GM12878 (cell line): ENCODE data around the gene MYO7B. TPM values are rescaled to one million over a fixed set of nuclear protein-coding genes. Genes with fewer than 3 reads are reported as not detected.

Source experiments
- ATAC-seq: fragments of 200-7000 bp; cut with Tn5 transposase; 3 replicates; pipeline ENCODE4 v1.9.1; 2020; ENCODE audit warnings: mild to moderate bottlenecking, moderate library complexity
- BruUV-seq: library from RNA; stranded (reverse); fragments of 400-500 nt; replicated peaks from 2 replicates; lab custom pipeline; 2021; lab: Mats Ljungman, UMichigan
- CTCF ChIA-PET: fragments of 300-600 bp; sonication (Branson Sonifier 250); formaldehyde crosslinking; extraction: SDS; loops from one replicate; lab custom pipeline; 2021; ENCODE audit warnings: inconsistent platforms; lab: Yijun Ruan, JAX
- POLR2A ChIA-PET: fragments of 350-600 bp; formaldehyde crosslinking; extraction: SDS; loops from one replicate; lab custom pipeline; 2021; ENCODE audit warnings: inconsistent platforms; lab: Charles Lee
- RAD21 ChIA-PET: fragments of 300-600 bp; sonication (Branson Sonifier 250); formaldehyde crosslinking; loops from one replicate; lab custom pipeline; 2023; ENCODE audit warnings: antibody characterized with exemption; ENCODE audit not compliant: unreplicated experiment; lab: Charles Lee
- SMC1A ChIA-PET: fragments of 300-600 bp; sonication (Branson Sonifier 250); formaldehyde crosslinking; loops from one replicate; lab custom pipeline; 2023; ENCODE audit not compliant: unreplicated experiment, uncharacterized antibody; lab: Charles Lee
- DNase-seq: peaks from one replicate; pipeline ENCODE4 v3.0.0-alpha.2; 2011; ENCODE audit warnings: low read depth, low spot score
- FAIRE-seq: peaks from 3 replicates; lab custom pipeline; 2011; peaks lifted over from hg19 to GRCh38; lab: Jason Lieb, UNC
- H2AFZ ChIP-seq: 2 replicates; pipeline ENCODE4 v1.6.0; 2011; ENCODE audit warnings: low read depth, low read length, control low read depth; ENCODE audit not compliant: control insufficient read depth
- H3K27ac ChIP-seq: 2 replicates; pipeline ENCODE4 v1.5.1; 2011; ENCODE audit warnings: control low read depth; ENCODE audit not compliant: control insufficient read depth, insufficient read depth
- H3K27me3 ChIP-seq, 2 experiments: replicated peaks in 1 of 2; 2 replicates each; pipeline versions ENCODE4 v1.6.0 to v1.6.1; 2011; ENCODE audit warnings: low read length in 1 of 2; ENCODE audit not compliant: control insufficient read depth in 2 of 2, insufficient read depth in 2 of 2
- H3K36me3 ChIP-seq, 2 experiments: 2 replicates each; pipeline ENCODE4 v1.5.1; 2011; ENCODE audit warnings: low read length in 1 of 2; ENCODE audit not compliant: control insufficient read depth in 2 of 2, insufficient read depth in 2 of 2
- H3K4me1 ChIP-seq: 2 replicates; pipeline ENCODE4 v1.6.1; 2011; ENCODE audit warnings: mild to moderate bottlenecking, low read length, moderate library complexity, mixed read lengths; ENCODE audit not compliant: control insufficient read depth, insufficient read depth
- H3K4me2 ChIP-seq: 2 replicates; pipeline ENCODE4 v1.6.0; 2011; ENCODE audit warnings: control low read depth; ENCODE audit not compliant: control insufficient read depth, insufficient read depth
- H3K4me3 ChIP-seq: fragments of 200-600 bp; sonication (generic); 2 replicates; pipeline ENCODE4 v1.5.1; 2016
- H3K79me2 ChIP-seq: 2 replicates; pipeline ENCODE4 v1.6.0; 2011; ENCODE audit warnings: low read length; ENCODE audit not compliant: control insufficient read depth, insufficient read depth
- H3K9ac ChIP-seq: 2 replicates; pipeline ENCODE4 v1.8.0; 2011; ENCODE audit warnings: low read length, control low read depth, mixed read lengths; ENCODE audit not compliant: control insufficient read depth, insufficient read depth
- H3K9me3 ChIP-seq: replicated peaks from 3 replicates; pipeline ENCODE4 v1.5.1; 2011; ENCODE audit warnings: mild to moderate bottlenecking, low read length; ENCODE audit not compliant: control insufficient read depth, insufficient read depth
- H4K20me1 ChIP-seq: 2 replicates; pipeline ENCODE4 v1.6.0; 2011; ENCODE audit not compliant: control insufficient read depth, insufficient read depth
- CBFB ChIP-seq: IDR thresholded peaks from 2 replicates; pipeline ENCODE4 v1.6.1; 2016; ENCODE audit warnings: antibody characterized with exemption, low read depth
- CHD1 ChIP-seq: IDR thresholded peaks from 2 replicates; pipeline ENCODE4 v1.6.1; 2012; ENCODE audit warnings: low read depth, low read length, improper control_type of control experiment
- EZH2 ChIP-seq: IDR thresholded peaks from 2 replicates; pipeline ENCODE4 v1.6.1; 2012; ENCODE audit warnings: low read depth, mild to moderate bottlenecking, control low read depth, inconsistent platforms, low read length, borderline replicate concordance; ENCODE audit not compliant: control insufficient read depth
- FOXK2 ChIP-seq: fragments of 450-650 bp; IDR thresholded peaks from 2 replicates; pipeline ENCODE4 v1.6.1; 2017; ENCODE audit warnings: mild to moderate bottlenecking, moderate library complexity
- JUNB ChIP-seq: IDR thresholded peaks from 2 replicates; pipeline ENCODE4 v1.6.1; 2016; ENCODE audit warnings: antibody characterized with exemption, mild to moderate bottlenecking
- MEF2B ChIP-seq: fragments of 450-650 bp; IDR thresholded peaks from 2 replicates; pipeline ENCODE4 v1.6.1; 2018; ENCODE audit warnings: mild to moderate bottlenecking, moderate library complexity; ENCODE audit not compliant: partially characterized antibody, poor library complexity, severe bottlenecking
- MXI1 ChIP-seq: fragments of 150-350 bp; IDR thresholded peaks from 2 replicates; pipeline ENCODE4 v1.6.1; 2011; ENCODE audit warnings: low read depth, mild to moderate bottlenecking, inconsistent platforms, low read length, improper control_type of control experiment
- PAX8 ChIP-seq: fragments of 450-650 bp; IDR thresholded peaks from 2 replicates; pipeline ENCODE4 v1.6.1; 2017; ENCODE audit warnings: mild to moderate bottlenecking, moderate library complexity
- RAD21 ChIP-seq: IDR thresholded peaks from 2 replicates; pipeline ENCODE4 v1.6.1; 2011; ENCODE audit warnings: mild to moderate bottlenecking, low read depth, low read length, moderate library complexity; ENCODE audit not compliant: insufficient read depth
- RBBP5 ChIP-seq: fragments of 200-600 bp; sonication (generic); conservative IDR thresholded peaks from 2 replicates; pipeline ENCODE4 v1.6.1; 2016
- SMAD1 ChIP-seq: fragments of 450-650 bp; IDR thresholded peaks from 2 replicates; pipeline ENCODE4 v1.6.1; 2018; ENCODE audit warnings: mild to moderate bottlenecking, low read depth; ENCODE audit not compliant: partially characterized antibody
- SREBF1 ChIP-seq: IDR thresholded peaks from 2 replicates; pipeline ENCODE4 v1.6.1; 2012; ENCODE audit warnings: mild to moderate bottlenecking, low read length
- ZNF217 ChIP-seq: fragments of 450-650 bp; IDR thresholded peaks from 2 replicates; pipeline ENCODE4 v1.6.1; 2017; ENCODE audit warnings: antibody characterized with exemption, mild to moderate bottlenecking
- ZNF274 ChIP-seq: IDR thresholded peaks from one replicate; pipeline ENCODE4 v1.8.0; 2011; ENCODE audit not compliant: insufficient read length, insufficient read depth
- ZNF384 ChIP-seq: IDR thresholded peaks from 2 replicates; pipeline ENCODE4 v1.6.1; 2012; ENCODE audit warnings: low read depth, mild to moderate bottlenecking, low read length, improper control_type of control experiment, borderline replicate concordance
- WGBS: methylation state at CpG from one replicate; pipeline ENCODE4 v1.1.6; 2016; ENCODE audit warnings: low lambda C conversion rate; ENCODE audit not compliant: insufficient replicate concordance, insufficient coverage; ENCODE audit errors: missing lambda C conversion rate; 5-methylcytosine and 5-hydroxymethylcytosine counted together
- in situ Hi-C: fragments of 300-500 bp; cut with MboI; formaldehyde crosslinking; loops from 9 replicates; pipeline ENCODE4 v1.14.3; 2018; ENCODE audit warnings: mixed read lengths
- intact Hi-C: fragments of 100-400 bp; cut with micrococcal nuclease; formaldehyde crosslinking; loops from one replicate; pipeline ENCODE4 v1.14.2; 2022; ENCODE audit not compliant: unreplicated experiment
- polyA plus RNA-seq, 11 experiments: library from polyadenylated mRNA; depleted of rRNA in 4 of 11; unstranded in 6 of 11; stranded (reverse) in 5 of 11; fragments of >200 nt; fragmentation: Nextera tagmentation in 4 of 11; fragmentation: Illumina TruSeq in 1 of 11; extraction: Ambion mirVana in 4 of 11; extraction: Trizol in 1 of 11; gene quantifications; 1 replicate in 1 of 11; 2 replicates in 10 of 11; pipeline versions ENCODE4 v1.2.1 to v1.2.3, GENCODE V29; 2011 to 2016; ENCODE audit warnings: inconsistent platforms in 2 of 11, missing spikeins in 2 of 11, low read depth in 1 of 11
- total RNA-seq, 4 experiments: library from RNA; depleted of rRNA in 3 of 4; stranded (reverse); fragments of >200 nt in 3 of 4; fragmentation: Illumina TruSeq in 1 of 4; extraction: Trizol in 1 of 4; gene quantifications; 2 replicates each; pipeline versions ENCODE4 v1.2.1 to v1.2.3, GENCODE V29; 2013 to 2021
- TF ChIP-seq, protein P1 (sequence below): fragments of 450-650 bp; IDR thresholded peaks from 2 replicates; pipeline ENCODE4 v1.6.1; 2017; ENCODE audit warnings: low read depth, mild to moderate bottlenecking, moderate library complexity
- TF ChIP-seq, protein P2 (sequence below), 3 experiments: IDR thresholded peaks in 2 of 3; conservative IDR thresholded peaks in 1 of 3; 2 replicates each; pipeline ENCODE4 v1.5.1; 2011; ENCODE audit warnings: low read depth in 3 of 3, low read length in 3 of 3, mild to moderate bottlenecking in 3 of 3, control low read depth in 2 of 3, moderate library complexity in 2 of 3, inconsistent platforms in 1 of 3, mixed read lengths in 1 of 3; ENCODE audit not compliant: control insufficient read depth in 2 of 3, insufficient read depth in 1 of 3; ENCODE audit errors: extremely low read depth in 1 of 3
- TF ChIP-seq, protein P3 (sequence below): fragments of 450-650 bp; IDR thresholded peaks from 2 replicates; pipeline ENCODE4 v1.6.1; 2017; ENCODE audit warnings: antibody characterized with exemption, mild to moderate bottlenecking, moderate library complexity

The MYO7B gene
- total and polyA plus RNA-seq, 10 of the 15 experiments (the other 5 are each of a cell fraction or from before 2014, with no cell fraction given), result 0.08 to 4.8 (median 1.2) TPM

DNA sequence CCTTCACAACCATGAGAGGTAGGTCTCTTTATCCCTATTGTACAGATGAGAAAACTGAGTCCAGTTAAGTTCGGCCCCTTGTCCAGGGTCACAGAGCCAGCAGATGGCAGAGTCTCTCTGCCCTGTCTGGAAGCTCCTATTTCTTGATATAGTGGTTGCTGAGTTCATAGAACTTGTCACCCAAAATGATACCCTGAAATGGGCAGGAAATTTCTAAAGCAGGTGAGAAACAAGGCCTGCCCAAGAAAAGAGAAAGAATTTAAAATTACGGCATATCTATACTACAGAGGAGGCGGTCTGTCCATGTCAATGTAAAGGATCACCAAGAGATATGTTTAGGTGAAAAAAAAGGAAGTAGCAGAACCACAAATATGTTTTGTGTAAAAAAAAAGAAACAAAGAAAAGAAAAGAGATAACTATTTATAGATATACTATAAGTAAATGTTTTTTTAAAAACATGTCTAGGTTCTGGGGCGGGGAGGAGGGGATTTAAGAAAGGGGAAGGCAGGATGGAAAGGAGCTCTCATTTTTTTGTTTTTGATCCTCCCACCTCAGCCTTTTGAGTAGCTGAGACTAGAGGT, 39.8 kb downstream of the MYO7B start:
- no peaks in the 10 kb centered on the region for H3K9me3 ChIP-seq
- H3K27me3 ChIP-seq, result peaks cover 0 to 1% of the 10 kb centered on the region in 2 experiments; a peak in 1 of 4 replicates
- H3K36me3 ChIP-seq, result no peaks in the 10 kb centered on the region
- WGBS, result 37% methylated on average over 4 of the region's 4 CpGs
- H3K79me2 ChIP-seq, result no peaks in the 10 kb centered on the region
- intact Hi-C loops (no loop called here), in situ Hi-C loops (no loop called here)
- H3K4me3 ChIP-seq, result no peak overlapping the region
- SMC1A ChIA-PET, result interaction anchor here (0.7 to 1.2 kb wide), 6 partner anchors 8 to 49 kb away, joined by 3 to 16 read pairs (median 4); partner anchors contain the start of gene IWS1
- FAIRE-seq (no peak), ATAC-seq (peak; percentile 69), DNase-seq (no peak)
- POLR2A ChIA-PET, result interaction anchor here (0.6 to 1.4 kb wide), 4 partner anchors 10 to 249 kb away, joined by 3 to 6 read pairs (median 3); no protein-coding TSS in a partner anchor
- CTCF ChIA-PET, result interaction anchor here (0.5 to 1.8 kb wide), 9 partner anchors 9 to 233 kb away, joined by 3 to 9 read pairs (median 3); no protein-coding TSS in a partner anchor
- no peaks in the 10 kb centered on the region for H4K20me1 ChIP-seq
- BruUV-seq, result no TSS peak
- H3K27ac ChIP-seq, result no peak overlapping the region
- RAD21 ChIA-PET, result interaction anchor here (0.9 to 1.9 kb wide), 4 partner anchors 11 to 66 kb away, joined by 4 to 8 read pairs (median 6); partner anchors contain the start of gene IWS1
- H3K4me1 ChIP-seq, result peaks cover 23% of the 10 kb centered on the region
- H3K9ac ChIP-seq, result no peak overlapping the region
- no peak overlapping the region for H2AFZ ChIP-seq
- 0 out of 2 replicates have a peak overlapping the region, but pooled peaks have one; percentile 1 for H3K4me2 ChIP-seq
- TF ChIP-seq MEF2B, result peak; percentile 43
- TF ChIP-seq, protein P1, sequence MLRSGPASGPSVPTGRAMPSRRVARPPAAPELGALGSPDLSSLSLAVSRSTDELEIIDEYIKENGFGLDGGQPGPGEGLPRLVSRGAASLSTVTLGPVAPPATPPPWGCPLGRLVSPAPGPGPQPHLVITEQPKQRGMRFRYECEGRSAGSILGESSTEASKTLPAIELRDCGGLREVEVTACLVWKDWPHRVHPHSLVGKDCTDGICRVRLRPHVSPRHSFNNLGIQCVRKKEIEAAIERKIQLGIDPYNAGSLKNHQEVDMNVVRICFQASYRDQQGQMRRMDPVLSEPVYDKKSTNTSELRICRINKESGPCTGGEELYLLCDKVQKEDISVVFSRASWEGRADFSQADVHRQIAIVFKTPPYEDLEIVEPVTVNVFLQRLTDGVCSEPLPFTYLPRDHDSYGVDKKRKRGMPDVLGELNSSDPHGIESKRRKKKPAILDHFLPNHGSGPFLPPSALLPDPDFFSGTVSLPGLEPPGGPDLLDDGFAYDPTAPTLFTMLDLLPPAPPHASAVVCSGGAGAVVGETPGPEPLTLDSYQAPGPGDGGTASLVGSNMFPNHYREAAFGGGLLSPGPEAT, result no peak
- TF ChIP-seq PAX8, result no peak
- peak; percentile 45; the same call in 1 of the 2 replicates for TF ChIP-seq ZNF384
- no peak for TF ChIP-seq SMAD1
- TF ChIP-seq, protein P2, sequence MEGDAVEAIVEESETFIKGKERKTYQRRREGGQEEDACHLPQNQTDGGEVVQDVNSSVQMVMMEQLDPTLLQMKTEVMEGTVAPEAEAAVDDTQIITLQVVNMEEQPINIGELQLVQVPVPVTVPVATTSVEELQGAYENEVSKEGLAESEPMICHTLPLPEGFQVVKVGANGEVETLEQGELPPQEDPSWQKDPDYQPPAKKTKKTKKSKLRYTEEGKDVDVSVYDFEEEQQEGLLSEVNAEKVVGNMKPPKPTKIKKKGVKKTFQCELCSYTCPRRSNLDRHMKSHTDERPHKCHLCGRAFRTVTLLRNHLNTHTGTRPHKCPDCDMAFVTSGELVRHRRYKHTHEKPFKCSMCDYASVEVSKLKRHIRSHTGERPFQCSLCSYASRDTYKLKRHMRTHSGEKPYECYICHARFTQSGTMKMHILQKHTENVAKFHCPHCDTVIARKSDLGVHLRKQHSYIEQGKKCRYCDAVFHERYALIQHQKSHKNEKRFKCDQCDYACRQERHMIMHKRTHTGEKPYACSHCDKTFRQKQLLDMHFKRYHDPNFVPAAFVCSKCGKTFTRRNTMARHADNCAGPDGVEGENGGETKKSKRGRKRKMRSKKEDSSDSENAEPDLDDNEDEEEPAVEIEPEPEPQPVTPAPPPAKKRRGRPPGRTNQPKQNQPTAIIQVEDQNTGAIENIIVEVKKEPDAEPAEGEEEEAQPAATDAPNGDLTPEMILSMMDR (IDR thresholded peaks at IDR 0.05 in 2 of 3, conservative IDR thresholded peaks at IDR 0.05 in 1 of 3; ENCODE audit: control insufficient read depth in 2 of 3, extremely low read depth in 1 of 3, insufficient read depth in 1 of 3, low read depth in 3 of 3, low read length in 3 of 3), result peak in 1 of 3 experiments; percentile 11; a peak in 1 of 6 replicates
- TF ChIP-seq ZNF217, result no peak
- TF ChIP-seq, protein P3, sequence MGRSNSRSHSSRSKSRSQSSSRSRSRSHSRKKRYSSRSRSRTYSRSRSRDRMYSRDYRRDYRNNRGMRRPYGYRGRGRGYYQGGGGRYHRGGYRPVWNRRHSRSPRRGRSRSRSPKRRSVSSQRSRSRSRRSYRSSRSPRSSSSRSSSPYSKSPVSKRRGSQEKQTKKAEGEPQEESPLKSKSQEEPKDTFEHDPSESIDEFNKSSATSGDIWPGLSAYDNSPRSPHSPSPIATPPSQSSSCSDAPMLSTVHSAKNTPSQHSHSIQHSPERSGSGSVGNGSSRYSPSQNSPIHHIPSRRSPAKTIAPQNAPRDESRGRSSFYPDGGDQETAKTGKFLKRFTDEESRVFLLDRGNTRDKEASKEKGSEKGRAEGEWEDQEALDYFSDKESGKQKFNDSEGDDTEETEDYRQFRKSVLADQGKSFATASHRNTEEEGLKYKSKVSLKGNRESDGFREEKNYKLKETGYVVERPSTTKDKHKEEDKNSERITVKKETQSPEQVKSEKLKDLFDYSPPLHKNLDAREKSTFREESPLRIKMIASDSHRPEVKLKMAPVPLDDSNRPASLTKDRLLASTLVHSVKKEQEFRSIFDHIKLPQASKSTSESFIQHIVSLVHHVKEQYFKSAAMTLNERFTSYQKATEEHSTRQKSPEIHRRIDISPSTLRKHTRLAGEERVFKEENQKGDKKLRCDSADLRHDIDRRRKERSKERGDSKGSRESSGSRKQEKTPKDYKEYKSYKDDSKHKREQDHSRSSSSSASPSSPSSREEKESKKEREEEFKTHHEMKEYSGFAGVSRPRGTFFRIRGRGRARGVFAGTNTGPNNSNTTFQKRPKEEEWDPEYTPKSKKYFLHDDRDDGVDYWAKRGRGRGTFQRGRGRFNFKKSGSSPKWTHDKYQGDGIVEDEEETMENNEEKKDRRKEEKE, result no peak
- no peak for TF ChIP-seq RBBP5
- no peak for TF ChIP-seq ZNF274
- no peak for TF ChIP-seq CBFB
- no peak for TF ChIP-seq SREBF1
- TF ChIP-seq EZH2, result no peak
- no peak for TF ChIP-seq MXI1
- no peak for TF ChIP-seq JUNB
- TF ChIP-seq CHD1, result no peak
- TF ChIP-seq FOXK2, result no peak
- no peak for TF ChIP-seq RAD21
